DND-41 (cell line): ENCODE measurements around the gene PLA2G4A.

Experiments used
- ATAC-seq: fragments of 200-7000 bp; cut with Tn5 transposase; 3 replicates; pipeline ENCODE4 v1.9.1; 2021; ENCODE audit warnings: low read depth; ENCODE audit not compliant: insufficient read depth
- DNase-seq: peaks from one replicate; pipeline ENCODE4 v3.0.0-alpha.2; 2020
- H2AFZ ChIP-seq: 2 replicates; pipeline ENCODE4 v1.6.0; 2012; ENCODE audit warnings: low read depth, low read length
- H3K27ac ChIP-seq: 2 replicates; pipeline ENCODE4 v1.5.1; 2012; ENCODE audit warnings: low read length, inconsistent platforms
- H3K27me3 ChIP-seq: fragments of 200-600 bp; sonication (generic); 2 replicates; pipeline ENCODE4 v1.6.0; 2012; ENCODE audit warnings: low read length, mild to moderate bottlenecking, inconsistent platforms; ENCODE audit not compliant: insufficient read depth, poor library complexity
- H3K36me3 ChIP-seq: 2 replicates; pipeline ENCODE4 v1.5.1; 2012; ENCODE audit warnings: low read length, inconsistent platforms; ENCODE audit not compliant: insufficient read depth
- H3K4me1 ChIP-seq: 2 replicates; pipeline ENCODE4 v1.5.1; 2012; ENCODE audit warnings: mild to moderate bottlenecking, low read length; ENCODE audit not compliant: insufficient read depth
- H3K4me2 ChIP-seq: 2 replicates; pipeline ENCODE4 v1.6.0; 2012; ENCODE audit warnings: mild to moderate bottlenecking, moderate library complexity, low read length, inconsistent platforms; ENCODE audit not compliant: insufficient read depth
- H3K4me3 ChIP-seq, 2 experiments: fragments of 200-600 bp in 1 of 2; shearing (Covaris generic) in 1 of 2; 2 replicates each; pipeline ENCODE4 v1.5.1; 2012 to 2016; ENCODE audit warnings: inconsistent platforms in 2 of 2, low read length in 2 of 2, mild to moderate bottlenecking in 2 of 2, low read depth in 1 of 2, moderate library complexity in 1 of 2
- H3K79me2 ChIP-seq: 2 replicates; pipeline ENCODE4 v1.6.0; 2012; ENCODE audit warnings: low read length, inconsistent platforms; ENCODE audit not compliant: insufficient read depth
- H3K9ac ChIP-seq: 2 replicates; pipeline ENCODE4 v1.6.0; 2012; ENCODE audit warnings: low read depth, mild to moderate bottlenecking, inconsistent platforms, low read length, moderate library complexity
- H3K9me3 ChIP-seq: 2 replicates; pipeline ENCODE4 v1.5.1; 2012; ENCODE audit warnings: low read length, moderate library complexity, mild to moderate bottlenecking, inconsistent platforms; ENCODE audit not compliant: insufficient read depth, severe bottlenecking
- H4K20me1 ChIP-seq: 2 replicates; pipeline ENCODE4 v1.6.0; 2012; ENCODE audit warnings: low read length; ENCODE audit not compliant: insufficient read depth
- EZH2 ChIP-seq: IDR thresholded peaks from 3 replicates; pipeline ENCODE4 v1.6.1; 2012; ENCODE audit warnings: borderline replicate concordance, low read depth, mild to moderate bottlenecking, moderate library complexity, low read length, inconsistent platforms; ENCODE audit not compliant: severe bottlenecking
- TF ChIP-seq, protein P1 (sequence below): IDR thresholded peaks from 2 replicates; pipeline ENCODE4 v1.5.1; 2012; ENCODE audit warnings: borderline replicate concordance, low read length, moderate library complexity, mild to moderate bottlenecking; ENCODE audit not compliant: poor library complexity, severe bottlenecking; ENCODE audit errors: extremely low read depth

PLA2G4A gene

DNA sequence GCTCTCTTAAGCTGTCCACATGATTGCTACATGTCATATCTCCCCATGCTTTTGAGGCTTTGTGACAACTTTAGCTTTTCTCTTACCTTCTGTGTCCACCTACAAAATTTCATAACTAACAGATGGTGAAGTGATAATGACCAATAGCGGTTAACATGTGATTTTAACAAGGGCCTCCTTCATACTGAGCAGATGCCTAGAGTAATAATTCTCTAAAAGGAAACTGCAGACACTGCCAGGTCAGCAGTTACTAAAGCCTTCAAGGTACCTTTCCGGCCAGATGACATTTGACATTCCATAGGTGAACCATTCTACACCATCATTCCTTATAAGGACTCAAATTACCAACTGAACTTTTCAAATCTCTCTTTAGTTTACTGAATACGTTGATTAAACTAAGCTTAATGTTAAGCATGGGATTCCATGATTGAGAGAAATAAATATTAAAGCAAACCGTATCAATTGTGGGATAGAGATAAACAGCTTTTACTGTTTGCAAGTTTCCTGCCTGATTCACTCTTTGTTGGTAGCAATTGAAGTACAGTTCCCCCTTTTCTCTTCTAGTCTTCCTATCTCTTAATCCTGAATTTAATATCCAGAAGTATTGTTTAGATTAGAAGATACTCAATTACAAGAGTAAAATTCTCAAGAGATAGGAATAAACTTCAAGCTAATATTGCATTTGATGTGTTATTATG is 205.1 kb downstream of the PLA2G4A start:
- no peaks in the 10 kb centered on the region for H3K79me2 ChIP-seq
- no peak for DNase-seq
- H3K27ac ChIP-seq: no peak overlapping the region

DNA sequence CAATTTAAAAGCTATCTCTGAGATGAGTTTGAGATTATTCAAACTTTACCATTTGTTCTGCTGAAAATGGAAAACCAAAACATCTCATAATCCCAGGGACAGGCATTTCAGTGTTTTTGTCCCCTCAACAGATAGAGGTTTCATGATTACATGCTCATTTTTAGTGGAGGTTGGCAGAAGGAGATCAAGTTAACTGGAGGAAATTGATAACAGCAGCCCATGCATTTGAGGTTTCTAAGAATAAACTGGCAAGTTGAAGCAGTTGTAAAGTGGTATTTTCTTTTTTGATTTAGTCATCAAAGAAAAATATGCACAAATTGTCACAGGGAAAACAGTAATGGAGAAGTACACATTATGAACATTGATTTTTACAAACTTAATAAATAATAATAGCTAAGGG is 205.8 kb downstream of the PLA2G4A start:
- no peak overlapping the region for H3K4me2 ChIP-seq
- no peak overlapping the region for H3K9ac ChIP-seq
- no peaks in the 10 kb centered on the region for H3K27me3 ChIP-seq
- DNase-seq: no peak
- no peaks in the 10 kb centered on the region for H3K9me3 ChIP-seq
- no peak overlapping the region for H3K4me3 ChIP-seq
- no peaks in the 10 kb centered on the region for H3K79me2 ChIP-seq
- no peaks in the 10 kb centered on the region for H3K4me1 ChIP-seq
- H4K20me1 ChIP-seq: no peaks in the 10 kb centered on the region
- TF ChIP-seq EZH2: no peak
- TF ChIP-seq, protein P1, sequence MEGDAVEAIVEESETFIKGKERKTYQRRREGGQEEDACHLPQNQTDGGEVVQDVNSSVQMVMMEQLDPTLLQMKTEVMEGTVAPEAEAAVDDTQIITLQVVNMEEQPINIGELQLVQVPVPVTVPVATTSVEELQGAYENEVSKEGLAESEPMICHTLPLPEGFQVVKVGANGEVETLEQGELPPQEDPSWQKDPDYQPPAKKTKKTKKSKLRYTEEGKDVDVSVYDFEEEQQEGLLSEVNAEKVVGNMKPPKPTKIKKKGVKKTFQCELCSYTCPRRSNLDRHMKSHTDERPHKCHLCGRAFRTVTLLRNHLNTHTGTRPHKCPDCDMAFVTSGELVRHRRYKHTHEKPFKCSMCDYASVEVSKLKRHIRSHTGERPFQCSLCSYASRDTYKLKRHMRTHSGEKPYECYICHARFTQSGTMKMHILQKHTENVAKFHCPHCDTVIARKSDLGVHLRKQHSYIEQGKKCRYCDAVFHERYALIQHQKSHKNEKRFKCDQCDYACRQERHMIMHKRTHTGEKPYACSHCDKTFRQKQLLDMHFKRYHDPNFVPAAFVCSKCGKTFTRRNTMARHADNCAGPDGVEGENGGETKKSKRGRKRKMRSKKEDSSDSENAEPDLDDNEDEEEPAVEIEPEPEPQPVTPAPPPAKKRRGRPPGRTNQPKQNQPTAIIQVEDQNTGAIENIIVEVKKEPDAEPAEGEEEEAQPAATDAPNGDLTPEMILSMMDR: no peak
- H2AFZ ChIP-seq: no peak overlapping the region
- H3K27ac ChIP-seq: no peak overlapping the region
- no peak for ATAC-seq
- H3K36me3 ChIP-seq: no peaks in the 10 kb centered on the region

More for the DNA sequence above, 205.1 kb downstream of the PLA2G4A start:
- H4K20me1 ChIP-seq: no peaks in the 10 kb centered on the region
- ATAC-seq: no peak
- TF ChIP-seq EZH2: no peak
- TF ChIP-seq, protein P1: no peak
- H3K27me3 ChIP-seq: no peaks in the 10 kb centered on the region
- no peaks in the 10 kb centered on the region for H3K9me3 ChIP-seq
- no peaks in the 10 kb centered on the region for H3K4me1 ChIP-seq
- no peaks in the 10 kb centered on the region for H3K36me3 ChIP-seq
- H3K9ac ChIP-seq: no peak overlapping the region
- no peak overlapping the region for H2AFZ ChIP-seq
- no peak overlapping the region for H3K4me3 ChIP-seq
- H3K4me2 ChIP-seq: no peak overlapping the region

GRCh38 chr1:187037973-187038553 is 209.3 kb downstream of the PLA2G4A start:
- H3K4me2 ChIP-seq: no peak overlapping the region
- no peak overlapping the region for H3K27ac ChIP-seq
- H3K4me1 ChIP-seq: no peaks in the 10 kb centered on the region
- H3K27me3 ChIP-seq: no peaks in the 10 kb centered on the region
- no peak overlapping the region for H3K4me3 ChIP-seq
- no peaks in the 10 kb centered on the region for H3K79me2 ChIP-seq
- H2AFZ ChIP-seq: no peak overlapping the region
- DNase-seq (no peak), ATAC-seq (no peak)
- TF ChIP-seq, protein P1: no peak
- no peak for TF ChIP-seq EZH2
- no peak overlapping the region for H3K9ac ChIP-seq
- no peaks in the 10 kb centered on the region for H3K9me3 ChIP-seq
- no peaks in the 10 kb centered on the region for H3K36me3 ChIP-seq
- no peaks in the 10 kb centered on the region for H4K20me1 ChIP-seq
